ENCODE results near the gene TBC1D22A.
A peak's percentile ranks its signal among the peaks of the same experiment; 100 is the strongest.

TBC1D22A gene

GRCh38 chr22:47022475-47022874, 260.0 kb downstream of the TBC1D22A start:
- no peak overlapping the region for H3K27ac ChIP-seq (ENCODE audit: poor library complexity, severe bottlenecking)
- TF ChIP-seq, protein P1, sequence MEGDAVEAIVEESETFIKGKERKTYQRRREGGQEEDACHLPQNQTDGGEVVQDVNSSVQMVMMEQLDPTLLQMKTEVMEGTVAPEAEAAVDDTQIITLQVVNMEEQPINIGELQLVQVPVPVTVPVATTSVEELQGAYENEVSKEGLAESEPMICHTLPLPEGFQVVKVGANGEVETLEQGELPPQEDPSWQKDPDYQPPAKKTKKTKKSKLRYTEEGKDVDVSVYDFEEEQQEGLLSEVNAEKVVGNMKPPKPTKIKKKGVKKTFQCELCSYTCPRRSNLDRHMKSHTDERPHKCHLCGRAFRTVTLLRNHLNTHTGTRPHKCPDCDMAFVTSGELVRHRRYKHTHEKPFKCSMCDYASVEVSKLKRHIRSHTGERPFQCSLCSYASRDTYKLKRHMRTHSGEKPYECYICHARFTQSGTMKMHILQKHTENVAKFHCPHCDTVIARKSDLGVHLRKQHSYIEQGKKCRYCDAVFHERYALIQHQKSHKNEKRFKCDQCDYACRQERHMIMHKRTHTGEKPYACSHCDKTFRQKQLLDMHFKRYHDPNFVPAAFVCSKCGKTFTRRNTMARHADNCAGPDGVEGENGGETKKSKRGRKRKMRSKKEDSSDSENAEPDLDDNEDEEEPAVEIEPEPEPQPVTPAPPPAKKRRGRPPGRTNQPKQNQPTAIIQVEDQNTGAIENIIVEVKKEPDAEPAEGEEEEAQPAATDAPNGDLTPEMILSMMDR (IDR thresholded peaks at IDR 0.05; ENCODE audit: poor library complexity, severe bottlenecking) = no peak
- no peak overlapping the region for H3K4me3 ChIP-seq (ENCODE audit: severe bottlenecking)
- no peaks in the 10 kb centered on the region for H3K9me3 ChIP-seq (ENCODE audit: severe bottlenecking)
- no peak for ATAC-seq (ENCODE audit: low read depth)
- no peaks in the 10 kb centered on the region for H3K27me3 ChIP-seq (ENCODE audit: insufficient read depth, poor library complexity, severe bottlenecking)
- H3K36me3 ChIP-seq (ENCODE audit: low read depth) = peaks cover 6% of the 10 kb centered on the region; the same call in 1 of the 2 replicates
- no peak for DNase-seq (ENCODE audit: low spot score)
- H3K4me1 ChIP-seq (ENCODE audit: insufficient read depth, poor library complexity, severe bottlenecking) = no peaks in the 10 kb centered on the region

DNA sequence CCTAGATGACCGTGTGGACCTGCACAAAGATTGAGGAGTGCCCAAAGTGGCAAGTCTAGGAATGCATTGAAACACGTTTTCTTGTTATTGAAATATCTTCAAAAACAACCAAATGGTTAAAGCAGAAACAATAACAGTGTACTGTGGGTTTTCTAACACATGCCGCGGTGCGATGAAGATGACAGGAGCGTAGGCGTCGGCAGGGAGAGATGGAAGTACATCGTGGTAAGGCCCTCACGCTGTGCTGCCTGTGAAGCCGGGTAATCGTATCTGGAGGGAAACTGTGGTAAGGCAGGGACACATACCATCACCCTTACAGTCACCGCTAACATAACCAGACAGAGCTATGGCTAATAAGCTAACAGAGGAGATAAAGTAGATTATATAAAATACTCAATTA, 261.4 kb downstream of the TBC1D22A start:
- H3K36me3 ChIP-seq (ENCODE audit: low read depth) = peaks cover 6% of the 10 kb centered on the region; the same call in 1 of the 2 replicates
- no peak for DNase-seq (ENCODE audit: low spot score)
- no peaks in the 10 kb centered on the region for H3K9me3 ChIP-seq (ENCODE audit: severe bottlenecking)
- no peaks in the 10 kb centered on the region for H3K4me1 ChIP-seq (ENCODE audit: insufficient read depth, poor library complexity, severe bottlenecking)
- TF ChIP-seq, protein P1 (IDR thresholded peaks at IDR 0.05; ENCODE audit: poor library complexity, severe bottlenecking) = no peak
- no peak overlapping the region for H3K27ac ChIP-seq (ENCODE audit: poor library complexity, severe bottlenecking)
- no peak overlapping the region for H3K4me3 ChIP-seq (ENCODE audit: severe bottlenecking)
- H3K27me3 ChIP-seq (ENCODE audit: insufficient read depth, poor library complexity, severe bottlenecking) = no peaks in the 10 kb centered on the region
- ATAC-seq (ENCODE audit: low read depth) = no peak

DNA sequence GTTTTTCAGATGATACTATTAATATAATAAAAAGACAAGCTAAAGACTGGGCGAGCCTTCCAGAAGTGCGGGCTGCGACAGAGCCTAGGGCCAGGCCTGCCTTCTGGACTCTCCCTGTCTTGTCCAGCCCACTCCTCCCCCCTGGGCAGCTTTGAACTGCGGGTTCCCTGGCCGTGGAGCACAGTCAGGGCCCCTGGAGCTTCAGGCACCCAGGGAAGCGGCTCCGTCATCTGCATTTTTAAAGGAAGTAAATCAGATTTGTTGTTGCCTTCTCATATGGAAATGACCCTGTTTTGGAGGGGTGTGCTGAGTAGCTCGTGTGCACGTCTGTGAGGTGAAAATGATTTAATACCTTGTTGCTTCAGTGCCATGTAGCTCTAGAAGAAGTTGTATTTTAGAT, 265.3 kb downstream of the TBC1D22A start:
- Histone ChIP-seq H3K4me1 (ENCODE audit: insufficient read depth, poor library complexity, severe bottlenecking) (peaks cover 6% of the 10 kb centered on the region), H3K27me3 (ENCODE audit: insufficient read depth, poor library complexity, severe bottlenecking) (no peaks in the 10 kb centered on the region), H3K27ac (ENCODE audit: poor library complexity, severe bottlenecking) (no peak overlapping the region), H3K4me3 (ENCODE audit: severe bottlenecking) (no peak overlapping the region), H3K9me3 (ENCODE audit: severe bottlenecking) (no peaks in the 10 kb centered on the region), H3K36me3 (ENCODE audit: low read depth) (peaks cover 6% of the 10 kb centered on the region; the same call in 1 of the 2 replicates)
- TF ChIP-seq, protein P1 (IDR thresholded peaks at IDR 0.05; ENCODE audit: poor library complexity, severe bottlenecking) = no peak
- DNase-seq (ENCODE audit: low spot score) = peak; percentile 31
- no peak for ATAC-seq (ENCODE audit: low read depth)

GRCh38 chr22:47029244-47030074, 267.0 kb downstream of the TBC1D22A start:
- no peaks in the 10 kb centered on the region for H3K9me3 ChIP-seq (ENCODE audit: severe bottlenecking)
- H3K4me1 ChIP-seq (ENCODE audit: insufficient read depth, poor library complexity, severe bottlenecking) = peaks cover 14% of the 10 kb centered on the region
- H3K36me3 ChIP-seq (ENCODE audit: low read depth) = no peaks in the 10 kb centered on the region
- no peak overlapping the region for H3K27ac ChIP-seq (ENCODE audit: poor library complexity, severe bottlenecking)
- TF ChIP-seq, protein P1 (IDR thresholded peaks at IDR 0.05; ENCODE audit: poor library complexity, severe bottlenecking) = no peak
- ATAC-seq (ENCODE audit: low read depth) = no peak
- no peak overlapping the region for H3K4me3 ChIP-seq (ENCODE audit: severe bottlenecking)
- peak; percentile 52 for DNase-seq (ENCODE audit: low spot score)
- no peaks in the 10 kb centered on the region for H3K27me3 ChIP-seq (ENCODE audit: insufficient read depth, poor library complexity, severe bottlenecking)

DNA sequence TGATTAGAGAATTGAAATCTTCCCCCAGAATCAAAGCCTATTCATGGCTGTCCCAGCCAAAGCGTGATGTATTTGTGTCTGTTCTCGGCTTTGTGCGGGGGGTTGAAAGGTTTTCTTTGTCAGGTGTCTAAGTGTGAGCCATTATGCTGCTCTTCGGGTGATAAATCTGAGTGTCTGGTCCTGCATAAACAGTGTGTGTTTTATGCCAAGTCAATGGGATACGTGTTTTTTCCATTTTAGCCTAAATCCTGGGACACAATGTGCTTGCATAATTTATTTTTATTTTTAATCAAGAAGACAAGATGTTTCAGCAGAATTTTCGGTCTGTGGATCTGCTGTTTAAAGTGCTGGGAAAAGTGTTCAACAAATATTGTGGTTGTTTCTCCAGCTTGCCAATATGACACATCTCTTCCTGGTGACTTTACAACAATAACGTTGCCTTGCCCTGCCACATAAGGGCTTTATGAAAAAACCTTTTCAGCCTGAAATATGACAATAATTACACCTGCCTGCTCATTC, 267.8 kb downstream of the TBC1D22A start:
- no peak for ATAC-seq (ENCODE audit: low read depth)
- H3K4me1 ChIP-seq (ENCODE audit: insufficient read depth, poor library complexity, severe bottlenecking) = peaks cover 14% of the 10 kb centered on the region
- H3K27me3 ChIP-seq (ENCODE audit: insufficient read depth, poor library complexity, severe bottlenecking) = no peaks in the 10 kb centered on the region
- no peak overlapping the region for H3K27ac ChIP-seq (ENCODE audit: poor library complexity, severe bottlenecking)
- TF ChIP-seq, protein P1 (IDR thresholded peaks at IDR 0.05; ENCODE audit: poor library complexity, severe bottlenecking) = no peak
- H3K4me3 ChIP-seq (ENCODE audit: severe bottlenecking) = no peak overlapping the region
- no peak for DNase-seq (ENCODE audit: low spot score)
- H3K36me3 ChIP-seq (ENCODE audit: low read depth) = no peaks in the 10 kb centered on the region
- no peaks in the 10 kb centered on the region for H3K9me3 ChIP-seq (ENCODE audit: severe bottlenecking)

Data from RWPE2 (cell line).